ENCODE results near the gene PARVA.
"Not testable (repeated sequence)": the region's sequence is repeated elsewhere in the genome, so short reads cannot be mapped to it uniquely, and the experiment has no call there.

Gene PARVA

GRCh38 chr11:12503886-12504285 is 126.5 kb downstream of the PARVA start:
- DNase-seq (ENCODE audit: low spot score) = no peak

- DNase-seq (ENCODE audit: low spot score) = no peak
These were observed 127.8 kb downstream of the PARVA start for GRCh38 chr11:12505183-12505582.

GRCh38 chr11:12506404-12506921 is 129.1 kb downstream of the PARVA start:
- DNase-seq (ENCODE audit: low spot score) = no peak

GRCh38 chr11:12507391-12507790 is 130.0 kb downstream of the PARVA start:
- no peak for DNase-seq (ENCODE audit: low spot score)

GRCh38 chr11:12508151-12508751 is 130.9 kb downstream of the PARVA start:
- DNase-seq (ENCODE audit: low spot score) = no peak

- no peak for DNase-seq (ENCODE audit: low spot score)
These were observed 132.0 kb downstream of the PARVA start for GRCh38 chr11:12509371-12509770.

GRCh38 chr11:12512132-12512531 is 134.8 kb downstream of the PARVA start:
- no peak for DNase-seq (ENCODE audit: low spot score)

- DNase-seq (ENCODE audit: low spot score) = no peak
These were observed 135.5 kb downstream of the PARVA start for GRCh38 chr11:12512826-12513395.

- DNase-seq (ENCODE audit: low spot score) = no peak
These were observed 139.2 kb downstream of the PARVA start for GRCh38 chr11:12516387-12517105.

GRCh38 chr11:12517306-12517705 is 139.9 kb downstream of the PARVA start:
- DNase-seq (ENCODE audit: low spot score) = no peak

- no peak for DNase-seq (ENCODE audit: low spot score)
These were observed 140.4 kb downstream of the PARVA start for GRCh38 chr11:12517741-12518140.

GRCh38 chr11:12518606-12519385 is 141.4 kb downstream of the PARVA start:
- DNase-seq (ENCODE audit: low spot score) = no peak

GRCh38 chr11:12520054-12520453 is 142.7 kb downstream of the PARVA start:
- no peak for DNase-seq (ENCODE audit: low spot score)

GRCh38 chr11:12520576-12520975 is 143.2 kb downstream of the PARVA start:
- DNase-seq (ENCODE audit: low spot score) = not testable (repeated sequence)

- DNase-seq (ENCODE audit: low spot score) = no peak
These were observed 146.0 kb downstream of the PARVA start for GRCh38 chr11:12523180-12523924.

- DNase-seq (ENCODE audit: low spot score) = no peak
These were observed 147.5 kb downstream of the PARVA start for GRCh38 chr11:12524865-12525264.

- no peak for DNase-seq (ENCODE audit: low spot score)
These were observed 148.2 kb downstream of the PARVA start for GRCh38 chr11:12525466-12526055.

- DNase-seq (ENCODE audit: low spot score) = peak; percentile 29
These were observed 149.4 kb downstream of the PARVA start for GRCh38 chr11:12526789-12527188.

GRCh38 chr11:12528487-12528886 is 151.1 kb downstream of the PARVA start:
- no peak for DNase-seq (ENCODE audit: low spot score)

GRCh38 chr11:12529041-12529440 is 151.7 kb downstream of the PARVA start:
- DNase-seq (ENCODE audit: low spot score) = no peak

- DNase-seq (ENCODE audit: low spot score) = no peak
These were observed 152.4 kb downstream of the PARVA start for GRCh38 chr11:12529793-12530192.
